WTC11 (cell line): ENCODE results near the gene RD3L. TPM values are rescaled to one million over a fixed set of nuclear protein-coding genes. Genes with fewer than 3 reads are reported as not detected.

Source experiments
- ATAC-seq: fragments of 200-7000 bp; cut with Tn5 transposase; 2 replicates; pipeline ENCODE4 v1.10.0; 2021; ENCODE audit warnings: mild to moderate bottlenecking, moderate library complexity
- CTCF ChIA-PET: fragments of 300-600 bp; sonication (Branson Sonifier 250); formaldehyde crosslinking; loops from one replicate; lab custom pipeline; 2021; ENCODE audit warnings: antibody characterized with exemption; lab: Charles Lee
- POLR2A ChIA-PET: fragments of 350-600 bp; sonication (Branson Sonifier 250); formaldehyde crosslinking; loops from one replicate; lab custom pipeline; 2021; ENCODE audit warnings: antibody characterized with exemption; lab: Charles Lee
- DNase-seq: peaks from one replicate; pipeline ENCODE4 v3.0.0; 2021; ENCODE audit warnings: low spot score
- H3K27ac Mint-ChIP-seq: 2 replicates; pipeline ENCODE4 v1.8.0; 2021; ENCODE audit warnings: mixed read lengths
- H3K27me3 Mint-ChIP-seq: 2 replicates; pipeline ENCODE4 v1.8.0; 2021; ENCODE audit warnings: low read depth, mild to moderate bottlenecking, moderate library complexity, mixed read lengths
- H3K36me3 Mint-ChIP-seq: 2 replicates; pipeline ENCODE4 v1.8.0; 2021; ENCODE audit warnings: mixed read lengths
- H3K4me1 Mint-ChIP-seq: 2 replicates; pipeline ENCODE4 v1.8.0; 2022; ENCODE audit warnings: mixed read lengths
- H3K4me3 Mint-ChIP-seq: 2 replicates; pipeline ENCODE4 v1.8.0; 2021; ENCODE audit warnings: mild to moderate bottlenecking, moderate library complexity, mixed read lengths
- H3K9me3 Mint-ChIP-seq: 2 replicates; pipeline ENCODE4 v1.8.0; 2021; ENCODE audit warnings: mixed read lengths
- AFF4 ChIP-seq: sonication (generic); formaldehyde crosslinking; IDR thresholded peaks from 2 replicates; pipeline ENCODE4 v1.8.1; 2023; ENCODE audit warnings: mild to moderate bottlenecking, missing genetic modification reagents, borderline replicate concordance
- ATF6 ChIP-seq: sonication (generic); formaldehyde crosslinking; IDR thresholded peaks from 2 replicates; pipeline ENCODE4 v1.8.1; 2023; ENCODE audit warnings: mild to moderate bottlenecking, missing genetic modification reagents
- CREM ChIP-seq: sonication (generic); formaldehyde crosslinking; IDR thresholded peaks from 2 replicates; pipeline ENCODE4 v1.8.1; 2022; ENCODE audit warnings: mild to moderate bottlenecking, missing genetic modification reagents, moderate library complexity
- FOXJ3 ChIP-seq: sonication (generic); formaldehyde crosslinking; IDR thresholded peaks from 2 replicates; pipeline ENCODE4 v1.9.0; 2021; ENCODE audit warnings: missing genetic modification reagents, mild to moderate bottlenecking, borderline replicate concordance
- GABPB1 ChIP-seq: sonication (generic); formaldehyde crosslinking; IDR thresholded peaks from 2 replicates; pipeline ENCODE4 v1.8.1; 2023; ENCODE audit warnings: mild to moderate bottlenecking, missing genetic modification reagents
- IRF1 ChIP-seq: sonication (generic); formaldehyde crosslinking; IDR thresholded peaks from 2 replicates; pipeline ENCODE4 v1.8.0; 2023; ENCODE audit warnings: missing genetic modification reagents
- IRF2 ChIP-seq: sonication (generic); formaldehyde crosslinking; IDR thresholded peaks from 2 replicates; pipeline ENCODE4 v1.8.0; 2022; ENCODE audit warnings: low read depth, missing genetic modification reagents, borderline replicate concordance
- MXD4 ChIP-seq: fragments of 250-450 bp; sonication (Bioruptor Pico); IDR thresholded peaks from 2 replicates; pipeline ENCODE4 v1.8.0; 2021; ENCODE audit warnings: mild to moderate bottlenecking, moderate library complexity, borderline replicate concordance
- SMAD4 ChIP-seq: sonication (generic); formaldehyde crosslinking; IDR thresholded peaks from 2 replicates; pipeline ENCODE4 v1.8.0; 2022; ENCODE audit warnings: mild to moderate bottlenecking, missing genetic modification reagents
- SP1 ChIP-seq: sonication (generic); formaldehyde crosslinking; conservative IDR thresholded peaks from 2 replicates; pipeline ENCODE4 v1.8.1; 2022; ENCODE audit warnings: missing genetic modification reagents
- TEAD1 ChIP-seq: sonication (generic); formaldehyde crosslinking; IDR thresholded peaks from 2 replicates; pipeline ENCODE4 v1.8.0; 2022; ENCODE audit warnings: mild to moderate bottlenecking, missing genetic modification reagents
- ZMAT4 ChIP-seq: fragments of 250-450 bp; sonication (Bioruptor Pico); IDR thresholded peaks from 2 replicates; pipeline ENCODE4 v1.9.0; 2021; ENCODE audit warnings: mild to moderate bottlenecking
- ZNF396 ChIP-seq: fragments of 250-450 bp; sonication (Bioruptor Pico); IDR thresholded peaks from 2 replicates; pipeline ENCODE4 v1.8.0; 2021; ENCODE audit warnings: mild to moderate bottlenecking, moderate library complexity, borderline replicate concordance
- ZNF423 ChIP-seq: fragments of 250-450 bp; sonication (Bioruptor Pico); IDR thresholded peaks from 2 replicates; pipeline ENCODE4 v2.1.2; 2022; ENCODE audit warnings: mild to moderate bottlenecking, moderate library complexity
- ZSCAN18 ChIP-seq: fragments of 250-450 bp; sonication (Bioruptor Pico); IDR thresholded peaks from 2 replicates; pipeline ENCODE4 v2.1.2; 2022; ENCODE audit warnings: mild to moderate bottlenecking, moderate library complexity
- total RNA-seq: library from RNA; stranded (reverse); gene quantifications from 3 replicates; pipeline ENCODE4 v1.2.3, GENCODE V29; 2021

RD3L gene
- total RNA-seq, 1 experiment from 2014 or later: not detected

- peak overlapping the region; percentile 57 for H3K27ac Mint-ChIP-seq
- H3K4me1 Mint-ChIP-seq: no peaks in the 10 kb centered on the region
- ChIA-PET POLR2A (no interaction called here), CTCF (interaction anchor here (1.0 to 4.1 kb wide), 4 partner anchors 12 to 91 kb away, joined by 3 to 118 read pairs (median 16); no protein-coding TSS in a partner anchor)
- DNase-seq (no peak), ATAC-seq (no peak)
- H3K36me3 Mint-ChIP-seq: peaks cover 6% of the 10 kb centered on the region
- no peak for TF ChIP-seq SP1 (CRISPR knock-in tag)
- peaks cover 9% of the 10 kb centered on the region for H3K27me3 Mint-ChIP-seq
- peaks cover 7% of the 10 kb centered on the region for H3K9me3 Mint-ChIP-seq
- no peak overlapping the region for H3K4me3 Mint-ChIP-seq
Observed at GRCh38 chr14:103898204-103898603, 44.1 kb downstream of the RD3L start.

GRCh38 chr14:103897075-103897947, 45.0 kb downstream of the RD3L start:
- DNase-seq: no peak
- TF ChIP-seq ZNF423 (CRISPR knock-in tag): no peak
- no peak for TF ChIP-seq ZNF396 (CRISPR knock-in tag)
- TF ChIP-seq TEAD1 (CRISPR knock-in tag): no peak
- ChIA-PET POLR2A (no interaction called here), CTCF (interaction anchor here (0.9 to 1.2 kb wide), 3 partner anchors 11 to 89 kb away, joined by 3 to 4 read pairs (median 3); no protein-coding TSS in a partner anchor)
- Mint-ChIP-seq H3K27me3 (peaks cover 9% of the 10 kb centered on the region), H3K4me3 (no peak overlapping the region), H3K4me1 (no peaks in the 10 kb centered on the region), H3K27ac (no peak overlapping the region), H3K9me3 (peaks cover 7% of the 10 kb centered on the region), H3K36me3 (peaks cover 6% of the 10 kb centered on the region)
- no peak for ATAC-seq

GRCh38 chr14:103896578-103896977, 45.8 kb downstream of the RD3L start:
- ATAC-seq: no peak
- H3K4me1 Mint-ChIP-seq: no peaks in the 10 kb centered on the region
- peaks cover 9% of the 10 kb centered on the region for H3K27me3 Mint-ChIP-seq
- peaks cover 7% of the 10 kb centered on the region for H3K9me3 Mint-ChIP-seq
- ChIA-PET CTCF (interaction anchor here (0.6 to 1.6 kb wide), 2 partner anchors 10 to 25 kb away, joined by 3 read pairs; no protein-coding TSS in a partner anchor), POLR2A (no interaction called here)
- no peak overlapping the region for H3K4me3 Mint-ChIP-seq
- TF ChIP-seq FOXJ3 (CRISPR knock-in tag) (no peak), MXD4 (CRISPR knock-in tag) (no peak), AFF4 (CRISPR knock-in tag) (no peak), ZSCAN18 (CRISPR knock-in tag) (no peak), ATF6 (CRISPR knock-in tag) (no peak), GABPB1 (CRISPR knock-in tag) (no peak), IRF1 (CRISPR knock-in tag) (no peak), ZMAT4 (CRISPR knock-in tag) (no peak), SMAD4 (CRISPR knock-in tag) (no peak), ZNF423 (CRISPR knock-in tag) (no peak), CREM (CRISPR knock-in tag) (no peak), IRF2 (CRISPR knock-in tag) (no peak)
- no peak overlapping the region for H3K27ac Mint-ChIP-seq
- peaks cover 6% of the 10 kb centered on the region for H3K36me3 Mint-ChIP-seq
- DNase-seq: no peak
